HG03439 (cell line): ENCODE data around the gene DBF4.

Experiments used
- ATAC-seq: cut with Tn5 transposase; IDR thresholded peaks from one replicate; pipeline ENCODE4 v1.9.1; 2021; ENCODE audit warnings: mild to moderate bottlenecking, moderate library complexity; ENCODE audit not compliant: unreplicated experiment

Gene DBF4

GRCh38 chr7:87948371-87948770, 72.1 kb downstream of the DBF4 start:
- no peak for ATAC-seq
